CD4-positive, alpha-beta T cell treated with Interleukin-21 for 1 hour (primary cell): ENCODE measurements around the gene MRTFB.

ENCODE experiments used
- DNase-seq: peaks from one replicate; pipeline ENCODE4 v3.0.0-alpha.2; 2020

MRTFB gene

GRCh38 chr16:14069818-14070217, 1.3 kb upstream of the MRTFB start:
- no peak for DNase-seq

- DNase-seq: no peak
These were observed 603 bp upstream of the MRTFB start for GRCh38 chr16:14070555-14070876.

GRCh38 chr16:14071576-14072271, 605 bp downstream of the MRTFB start:
- DNase-seq: no peak

- no peak for DNase-seq
These were observed 1.2 kb downstream of the MRTFB start for GRCh38 chr16:14072360-14072759.

GRCh38 chr16:14074544-14074943, 3.4 kb downstream of the MRTFB start:
- no peak for DNase-seq

GRCh38 chr16:14077918-14078317, 6.8 kb downstream of the MRTFB start:
- no peak for DNase-seq

- DNase-seq: no peak
These were observed 15.4 kb downstream of the MRTFB start for GRCh38 chr16:14086477-14086876.

- DNase-seq: no peak
These were observed 16.1 kb downstream of the MRTFB start for GRCh38 chr16:14087181-14087580.

- DNase-seq: no peak
These were observed 16.6 kb downstream of the MRTFB start for GRCh38 chr16:14087590-14088154.

GRCh38 chr16:14088155-14088753, 17.1 kb downstream of the MRTFB start:
- no peak for DNase-seq

GRCh38 chr16:14089283-14089823, 18.2 kb downstream of the MRTFB start:
- DNase-seq: no peak

- no peak for DNase-seq
These were observed 21.4 kb downstream of the MRTFB start for GRCh38 chr16:14092561-14092960.

- DNase-seq: no peak
These were observed 24.9 kb downstream of the MRTFB start for GRCh38 chr16:14095883-14096551.

- DNase-seq: no peak
These were observed 26.3 kb downstream of the MRTFB start for GRCh38 chr16:14097182-14097959.

- no peak for DNase-seq
These were observed 27.0 kb downstream of the MRTFB start for GRCh38 chr16:14098081-14098480.

- no peak for DNase-seq
These were observed 29.7 kb downstream of the MRTFB start for GRCh38 chr16:14100825-14101224.

GRCh38 chr16:14101415-14101814, 30.3 kb downstream of the MRTFB start:
- DNase-seq: no peak

GRCh38 chr16:14102925-14103720, 32.0 kb downstream of the MRTFB start:
- no peak for DNase-seq

- DNase-seq: no peak
These were observed 32.9 kb downstream of the MRTFB start for GRCh38 chr16:14104066-14104465.

GRCh38 chr16:14105760-14106375, 34.7 kb downstream of the MRTFB start:
- DNase-seq: no peak

GRCh38 chr16:14106457-14106856, 35.3 kb downstream of the MRTFB start:
- DNase-seq: no peak

- no peak for DNase-seq
These were observed 35.8 kb downstream of the MRTFB start for GRCh38 chr16:14106961-14107360.
